SK-N-SH treated with all-trans-retinoic acid at 6 μM for 48 hours (cell line): ENCODE results near the gene LRP2.

Experiments used
- ATAC-seq: fragments of 200-7000 bp; cut with Tn5 transposase; 3 replicates; pipeline ENCODE4 v1.9.1; 2020; ENCODE audit warnings: mild to moderate bottlenecking, moderate library complexity
- ARNTL ChIP-seq: fragments of 450-650 bp; formaldehyde crosslinking; IDR thresholded peaks from 2 replicates; pipeline ENCODE4 v1.5.0; 2020; ENCODE audit warnings: low read depth, mild to moderate bottlenecking, moderate library complexity, borderline replicate concordance
- BACH2 ChIP-seq: fragments of 250-450 bp; sonication (Bioruptor Pico); IDR thresholded peaks from 2 replicates; pipeline ENCODE4 v1.9.0; 2021; ENCODE audit warnings: mild to moderate bottlenecking, borderline replicate concordance
- CREB5 ChIP-seq: fragments of 250-450 bp; sonication (Bioruptor Pico); IDR thresholded peaks from 2 replicates; pipeline ENCODE4 v1.5.1; 2020; ENCODE audit warnings: low read depth, mild to moderate bottlenecking, moderate library complexity
- CSRNP3 ChIP-seq: fragments of 250-450 bp; sonication (Bioruptor Pico); IDR thresholded peaks from 2 replicates; pipeline ENCODE4 v1.5.1; 2021; ENCODE audit warnings: mild to moderate bottlenecking, moderate library complexity
- ESRRG ChIP-seq: fragments of 250-450 bp; sonication (Bioruptor Pico); IDR thresholded peaks from 2 replicates; pipeline ENCODE4 v1.6.1; 2021; ENCODE audit warnings: mild to moderate bottlenecking
- GLIS3 ChIP-seq: fragments of 250-450 bp; sonication (Bioruptor Pico); IDR thresholded peaks from 2 replicates; pipeline ENCODE4 v1.5.0; 2020; ENCODE audit warnings: mild to moderate bottlenecking, moderate library complexity
- PPARA ChIP-seq: fragments of 250-450 bp; sonication (Bioruptor Pico); IDR thresholded peaks from 2 replicates; pipeline ENCODE4 v1.5.0; 2020; ENCODE audit warnings: mild to moderate bottlenecking, borderline replicate concordance
- RARB ChIP-seq: fragments of 250-450 bp; sonication (Bioruptor Pico); IDR thresholded peaks from 2 replicates; pipeline ENCODE4 v1.8.0; 2021; ENCODE audit warnings: mild to moderate bottlenecking, moderate library complexity
- TCF4 ChIP-seq: fragments of 250-450 bp; sonication (Bioruptor Pico); IDR thresholded peaks from 2 replicates; pipeline ENCODE4 v1.8.0; 2021; ENCODE audit warnings: mild to moderate bottlenecking, moderate library complexity, borderline replicate concordance
- TOX ChIP-seq: fragments of 250-450 bp; sonication (Bioruptor Pico); IDR thresholded peaks from 2 replicates; pipeline ENCODE4 v1.8.0; 2021; ENCODE audit warnings: mild to moderate bottlenecking, moderate library complexity, borderline replicate concordance
- ZC3H10 ChIP-seq: fragments of 250-450 bp; sonication (Bioruptor Pico); IDR thresholded peaks from 2 replicates; pipeline ENCODE4 v1.5.1; 2021; ENCODE audit warnings: mild to moderate bottlenecking, moderate library complexity
- ZFP3 ChIP-seq: fragments of 250-450 bp; sonication (Bioruptor Pico); IDR thresholded peaks from 2 replicates; pipeline ENCODE4 v1.5.0; 2020; ENCODE audit warnings: mild to moderate bottlenecking, moderate library complexity
- ZFP30 ChIP-seq: fragments of 450-650 bp; formaldehyde crosslinking; IDR thresholded peaks from 2 replicates; pipeline ENCODE4 v1.5.0; 2022; ENCODE audit warnings: mild to moderate bottlenecking, moderate library complexity
- ZNF565 ChIP-seq: fragments of 450-650 bp; formaldehyde crosslinking; conservative IDR thresholded peaks from 2 replicates; pipeline ENCODE4 v1.5.0; 2020; ENCODE audit warnings: low read depth, mild to moderate bottlenecking, moderate library complexity
- ZNF70 ChIP-seq: fragments of 450-650 bp; formaldehyde crosslinking; IDR thresholded peaks from 2 replicates; pipeline ENCODE4 v1.5.0; 2020; ENCODE audit warnings: mild to moderate bottlenecking, moderate library complexity
- ZNF8 ChIP-seq: fragments of 450-650 bp; formaldehyde crosslinking; IDR thresholded peaks from 2 replicates; pipeline ENCODE4 v1.5.0; 2020; ENCODE audit warnings: mild to moderate bottlenecking, moderate library complexity
- TF ChIP-seq, protein P1 (sequence below): fragments of 250-450 bp; sonication (Bioruptor Pico); IDR thresholded peaks from 2 replicates; pipeline ENCODE4 v1.8.0; 2021; ENCODE audit warnings: low read depth, mild to moderate bottlenecking, moderate library complexity, borderline replicate concordance
- TF ChIP-seq, protein P2 (sequence below): fragments of 250-450 bp; sonication (Bioruptor Pico); IDR thresholded peaks from 2 replicates; pipeline ENCODE4 v1.5.0; 2020; ENCODE audit warnings: mild to moderate bottlenecking, moderate library complexity

The LRP2 gene

GRCh38 chr2:169184074-169184473, 178.3 kb downstream of the LRP2 start:
- TF ChIP-seq PPARA (CRISPR knock-in tag) = no peak
- no peak for ATAC-seq

DNA sequence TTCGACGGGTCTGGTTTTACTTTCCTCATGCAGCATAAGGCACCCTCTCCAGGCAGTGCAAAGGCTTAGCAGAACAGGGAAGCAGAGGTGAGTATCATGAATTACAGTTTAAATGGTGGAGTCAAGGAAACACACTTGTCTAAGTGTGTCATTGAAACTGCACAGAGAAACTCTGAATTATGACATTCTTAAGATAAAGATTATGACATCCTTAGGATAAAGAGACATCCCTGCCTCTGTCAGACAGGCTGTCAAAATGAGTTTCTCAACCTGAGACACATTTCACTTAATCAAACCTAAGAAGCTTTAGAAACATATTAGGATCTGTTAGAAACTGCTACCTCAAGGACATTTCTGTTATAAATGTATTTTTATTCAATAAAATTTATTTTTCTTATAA, 179.8 kb downstream of the LRP2 start:
- TF ChIP-seq ZFP30 (no peak), PPARA (CRISPR knock-in tag) (no peak), ZFP3 (CRISPR knock-in tag) (no peak), TCF4 (CRISPR knock-in tag) (no peak), ZNF70 (CRISPR knock-in tag) (no peak), ZNF8 (CRISPR knock-in tag) (no peak), GLIS3 (CRISPR knock-in tag) (no peak), RARB (CRISPR knock-in tag) (no peak), ESRRG (CRISPR knock-in tag) (no peak), CSRNP3 (no peak), BACH2 (CRISPR knock-in tag) (no peak), ZNF565 (CRISPR knock-in tag) (no peak), ZC3H10 (CRISPR knock-in tag) (no peak), ARNTL (CRISPR knock-in tag) (no peak)
- TF ChIP-seq, protein P1, sequence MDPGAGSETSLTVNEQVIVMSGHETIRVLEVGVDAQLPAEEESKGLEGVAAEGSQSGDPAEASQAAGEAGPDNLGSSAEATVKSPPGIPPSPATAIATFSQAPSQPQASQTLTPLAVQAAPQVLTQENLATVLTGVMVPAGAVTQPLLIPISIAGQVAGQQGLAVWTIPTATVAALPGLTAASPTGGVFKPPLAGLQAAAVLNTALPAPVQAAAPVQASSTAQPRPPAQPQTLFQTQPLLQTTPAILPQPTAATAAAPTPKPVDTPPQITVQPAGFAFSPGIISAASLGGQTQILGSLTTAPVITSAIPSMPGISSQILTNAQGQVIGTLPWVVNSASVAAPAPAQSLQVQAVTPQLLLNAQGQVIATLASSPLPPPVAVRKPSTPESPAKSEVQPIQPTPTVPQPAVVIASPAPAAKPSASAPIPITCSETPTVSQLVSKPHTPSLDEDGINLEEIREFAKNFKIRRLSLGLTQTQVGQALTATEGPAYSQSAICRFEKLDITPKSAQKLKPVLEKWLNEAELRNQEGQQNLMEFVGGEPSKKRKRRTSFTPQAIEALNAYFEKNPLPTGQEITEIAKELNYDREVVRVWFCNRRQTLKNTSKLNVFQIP (CRISPR knock-in tag) = no peak
- TF ChIP-seq, protein P2, sequence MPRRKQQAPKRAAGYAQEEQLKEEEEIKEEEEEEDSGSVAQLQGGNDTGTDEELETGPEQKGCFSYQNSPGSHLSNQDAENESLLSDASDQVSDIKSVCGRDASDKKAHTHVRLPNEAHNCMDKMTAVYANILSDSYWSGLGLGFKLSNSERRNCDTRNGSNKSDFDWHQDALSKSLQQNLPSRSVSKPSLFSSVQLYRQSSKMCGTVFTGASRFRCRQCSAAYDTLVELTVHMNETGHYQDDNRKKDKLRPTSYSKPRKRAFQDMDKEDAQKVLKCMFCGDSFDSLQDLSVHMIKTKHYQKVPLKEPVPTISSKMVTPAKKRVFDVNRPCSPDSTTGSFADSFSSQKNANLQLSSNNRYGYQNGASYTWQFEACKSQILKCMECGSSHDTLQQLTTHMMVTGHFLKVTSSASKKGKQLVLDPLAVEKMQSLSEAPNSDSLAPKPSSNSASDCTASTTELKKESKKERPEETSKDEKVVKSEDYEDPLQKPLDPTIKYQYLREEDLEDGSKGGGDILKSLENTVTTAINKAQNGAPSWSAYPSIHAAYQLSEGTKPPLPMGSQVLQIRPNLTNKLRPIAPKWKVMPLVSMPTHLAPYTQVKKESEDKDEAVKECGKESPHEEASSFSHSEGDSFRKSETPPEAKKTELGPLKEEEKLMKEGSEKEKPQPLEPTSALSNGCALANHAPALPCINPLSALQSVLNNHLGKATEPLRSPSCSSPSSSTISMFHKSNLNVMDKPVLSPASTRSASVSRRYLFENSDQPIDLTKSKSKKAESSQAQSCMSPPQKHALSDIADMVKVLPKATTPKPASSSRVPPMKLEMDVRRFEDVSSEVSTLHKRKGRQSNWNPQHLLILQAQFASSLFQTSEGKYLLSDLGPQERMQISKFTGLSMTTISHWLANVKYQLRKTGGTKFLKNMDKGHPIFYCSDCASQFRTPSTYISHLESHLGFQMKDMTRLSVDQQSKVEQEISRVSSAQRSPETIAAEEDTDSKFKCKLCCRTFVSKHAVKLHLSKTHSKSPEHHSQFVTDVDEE = no peak
- no peak for ATAC-seq

DNA sequence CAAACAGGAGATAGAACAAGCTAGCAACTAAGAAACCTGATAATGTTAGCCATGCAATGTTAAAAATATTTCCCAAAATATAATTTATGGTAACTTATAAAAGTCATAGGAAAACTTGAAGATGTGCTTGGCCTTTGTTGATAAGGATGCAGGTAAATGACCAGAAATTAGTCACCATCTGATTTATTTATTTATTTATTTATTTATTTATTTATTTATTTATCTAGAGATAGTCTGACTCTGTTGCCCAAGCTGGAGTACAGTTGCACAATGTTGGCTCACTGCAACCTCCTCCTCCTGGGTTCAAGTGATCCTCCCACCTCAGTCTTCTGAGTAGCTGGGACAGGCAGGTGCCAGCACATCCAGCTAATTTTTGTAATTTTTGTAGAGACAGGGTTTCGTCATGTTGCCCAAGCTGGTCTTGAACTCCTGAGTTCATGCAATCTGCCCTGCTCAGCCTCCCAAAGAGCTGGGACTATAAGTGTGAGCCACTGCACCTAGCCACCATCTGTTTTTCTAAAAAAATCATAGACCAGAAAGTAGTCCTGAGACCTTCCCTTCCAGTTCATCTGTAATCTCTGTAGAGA, 183.4 kb downstream of the LRP2 start:
- ATAC-seq = no peak
- TF ChIP-seq TOX (CRISPR knock-in tag) (no peak), ZFP3 (CRISPR knock-in tag) (no peak), ZC3H10 (CRISPR knock-in tag) (no peak)

GRCh38 chr2:169178364-169178763, 184.0 kb downstream of the LRP2 start:
- ATAC-seq = no peak
- TF ChIP-seq ZNF70 (CRISPR knock-in tag) (no peak), ZNF8 (CRISPR knock-in tag) (no peak), BACH2 (CRISPR knock-in tag) (no peak), ESRRG (CRISPR knock-in tag) (no peak), GLIS3 (CRISPR knock-in tag) (no peak), CREB5 (CRISPR knock-in tag) (no peak)
- TF ChIP-seq, protein P2 = no peak
